GM18868 (cell line): ENCODE data around the gene SRMS.
A peak's percentile ranks its signal among the peaks of the same experiment; 100 is the strongest.
"Not testable (repeated sequence)": the region's sequence is repeated elsewhere in the genome, so short reads cannot be mapped to it uniquely, and the experiment has no call there.

Source experiments
- ATAC-seq: cut with Tn5 transposase; IDR thresholded peaks from one replicate; pipeline ENCODE4 v1.9.1; 2021; ENCODE audit warnings: mild to moderate bottlenecking, moderate library complexity; ENCODE audit not compliant: unreplicated experiment

Gene SRMS

DNA sequence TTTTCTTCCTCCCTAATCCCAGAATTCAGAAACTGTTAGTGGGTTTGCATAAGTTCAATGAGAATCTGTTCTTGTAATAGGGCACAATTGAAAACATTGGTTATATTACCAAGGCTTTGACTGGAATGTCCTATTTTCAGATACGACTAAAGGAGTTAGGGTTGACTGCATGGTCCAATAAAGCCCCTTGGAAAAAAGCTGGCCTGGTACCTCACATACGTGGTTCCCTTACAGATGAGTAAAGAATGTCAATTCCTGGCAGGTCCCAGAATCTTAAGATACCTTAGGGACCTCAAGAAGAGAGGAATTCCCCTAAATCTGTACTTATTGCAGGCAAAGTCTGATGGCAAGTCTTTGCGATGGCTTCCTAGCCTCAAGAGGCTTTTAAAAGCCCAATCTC, 22.4 kb downstream of the SRMS start:
- ATAC-seq = no peak

DNA sequence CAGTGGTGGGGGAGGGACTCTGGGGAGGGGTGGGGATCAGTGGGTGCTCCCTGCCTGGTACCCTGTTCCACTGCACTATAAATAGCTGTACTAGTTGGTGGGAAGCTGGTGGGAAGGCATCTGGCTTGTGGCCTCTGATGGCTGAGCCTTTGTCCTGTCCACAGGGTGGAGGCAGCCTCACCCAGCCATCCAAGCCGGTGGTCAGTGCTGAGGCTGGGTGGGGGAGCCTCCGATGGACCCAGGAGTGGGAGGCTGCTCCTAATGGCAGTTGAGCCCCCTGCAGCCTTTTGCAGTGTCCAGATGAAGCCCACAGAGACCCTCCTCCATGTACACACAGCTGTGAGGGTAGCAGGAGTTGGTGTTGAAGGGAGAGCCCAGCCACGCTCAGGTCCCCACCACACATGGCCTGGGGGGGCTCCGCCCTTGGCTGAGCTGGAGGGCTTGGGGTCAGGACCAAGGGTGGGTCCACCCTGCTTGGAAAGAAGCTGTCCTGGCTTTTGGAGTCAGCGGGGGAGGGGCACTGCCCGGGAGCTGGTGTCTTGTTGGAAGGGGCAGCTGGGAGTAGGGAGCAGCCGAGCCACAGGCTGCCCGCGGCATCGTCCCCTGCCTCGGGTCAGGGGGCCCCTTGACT, 24.5 kb downstream of the SRMS start:
- no peak for ATAC-seq

- ATAC-seq = no peak
Measured at GRCh38 chr20:63522091-63522868, 25.3 kb downstream of the SRMS start.

GRCh38 chr20:63521602-63522001, 25.9 kb downstream of the SRMS start:
- no peak for ATAC-seq

DNA sequence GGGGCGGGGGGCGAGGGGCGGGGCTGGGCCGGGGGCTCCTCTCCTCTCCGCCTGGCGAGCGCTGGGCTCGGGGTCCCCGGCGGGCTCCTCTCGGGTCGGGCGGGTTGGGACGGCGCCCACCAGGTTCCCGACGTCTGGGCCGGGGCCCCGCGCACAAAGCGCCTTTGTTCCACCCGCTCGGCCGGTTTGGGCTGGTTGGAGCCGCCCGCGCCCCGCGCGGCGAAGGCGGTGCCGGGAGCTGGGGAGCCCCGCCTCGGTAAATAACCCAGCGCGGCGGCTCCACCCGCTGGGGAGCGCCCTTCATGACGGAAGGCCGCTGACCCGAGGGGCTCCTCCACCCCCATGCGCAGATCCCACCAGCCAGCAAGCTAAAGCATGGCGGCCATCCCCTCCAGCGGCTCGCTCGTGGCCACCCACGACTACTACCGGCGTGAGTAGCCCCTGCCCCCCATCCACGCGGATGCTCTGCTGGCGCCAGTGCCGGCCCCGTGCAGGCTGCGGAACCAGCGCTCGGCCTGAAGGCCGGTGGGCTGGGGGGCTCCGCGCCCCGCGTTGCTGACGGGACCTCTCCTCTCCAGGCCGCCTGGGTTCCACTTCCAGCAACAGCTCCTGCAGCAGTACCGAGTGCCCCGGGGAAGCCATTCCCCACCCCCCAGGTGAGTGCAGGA, 26.5 kb downstream of the SRMS start:
- ATAC-seq = peak; percentile 46

GRCh38 chr20:63520504-63520933, 27.0 kb downstream of the SRMS start, which contains the start of gene PPDPF:
Gene PPDPF, plus strand, starts transcription at chr20:63520765. Its CDS starts 544 bp downstream, at chr20:63521309.
- ATAC-seq = peak; percentile 62

DNA sequence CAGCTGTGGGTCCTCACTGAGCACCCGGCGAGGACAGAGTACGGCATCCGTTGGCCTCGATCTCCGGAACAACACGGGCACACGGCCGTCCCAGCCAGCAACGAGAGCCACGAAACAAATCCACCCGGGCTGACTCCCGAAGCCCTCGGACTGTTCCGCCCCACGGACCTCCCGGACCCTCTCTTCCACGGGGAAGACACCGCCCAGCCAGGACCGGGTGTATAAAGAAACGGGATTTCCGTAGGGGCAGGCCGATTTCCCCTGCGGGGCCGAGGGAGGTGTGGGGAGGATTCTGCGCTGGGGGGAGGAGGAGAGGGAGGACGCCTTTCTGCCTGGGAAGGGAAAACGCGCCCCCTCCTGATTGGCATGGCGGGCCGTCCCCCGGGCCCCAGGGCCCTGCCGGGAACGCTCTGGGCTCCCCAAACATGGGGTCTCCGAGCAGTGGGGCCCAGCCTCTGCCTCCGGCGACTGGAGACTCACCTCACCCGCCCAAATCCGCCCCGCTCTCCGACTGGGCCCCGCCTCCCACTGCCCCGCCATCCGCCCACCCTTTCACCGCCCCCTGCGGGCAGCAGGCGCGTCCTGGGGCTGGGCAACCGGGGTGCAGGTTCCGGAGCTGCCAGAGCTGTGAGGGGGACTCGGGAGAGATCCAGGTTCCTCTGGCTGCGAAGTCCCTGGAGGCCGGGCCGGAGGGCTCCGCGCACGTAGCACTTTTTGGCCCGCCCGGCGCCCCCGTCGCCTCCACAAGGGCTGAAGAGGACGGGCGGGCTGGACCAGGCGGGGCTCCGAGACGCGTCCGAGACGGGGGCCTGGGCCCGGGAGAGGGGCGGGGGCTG, 27.7 kb downstream of the SRMS start:
- ATAC-seq = peak; percentile 43

DNA sequence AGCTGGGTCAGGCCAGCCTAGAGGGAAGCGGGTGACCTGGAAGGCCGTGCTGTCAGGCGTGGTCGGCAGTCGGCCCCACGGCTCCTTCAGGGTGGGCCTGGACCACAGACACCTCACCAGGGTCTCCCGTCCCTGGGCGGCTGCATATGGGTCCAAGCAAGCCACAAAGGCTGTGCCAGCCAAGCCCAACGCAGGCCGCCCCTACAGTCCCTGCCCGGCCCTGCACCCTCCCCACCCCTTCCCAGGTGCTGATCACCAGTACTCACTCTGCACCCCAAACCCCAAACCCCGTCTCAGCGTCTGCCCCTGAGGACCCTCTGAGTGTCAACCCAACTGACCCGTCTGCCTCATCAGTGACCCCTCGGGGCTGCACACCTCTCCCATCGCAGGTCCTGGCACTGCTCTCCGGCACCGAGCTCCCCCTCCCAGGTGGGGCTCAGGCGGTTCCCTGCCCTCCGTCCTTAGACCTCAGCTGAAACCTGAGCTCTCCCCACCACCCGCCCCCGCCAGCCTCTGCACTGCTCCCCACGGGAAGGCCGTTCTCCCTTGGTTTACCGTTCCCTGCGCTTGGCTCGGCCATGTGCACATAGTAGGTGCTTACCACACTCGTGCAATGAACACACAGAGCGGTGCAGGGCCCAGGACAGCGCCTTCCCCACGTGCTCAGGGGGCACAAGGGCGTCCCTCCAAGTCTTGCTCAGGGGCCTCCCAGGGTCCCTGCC, 28.4 kb downstream of the SRMS start:
- no peak for ATAC-seq

DNA sequence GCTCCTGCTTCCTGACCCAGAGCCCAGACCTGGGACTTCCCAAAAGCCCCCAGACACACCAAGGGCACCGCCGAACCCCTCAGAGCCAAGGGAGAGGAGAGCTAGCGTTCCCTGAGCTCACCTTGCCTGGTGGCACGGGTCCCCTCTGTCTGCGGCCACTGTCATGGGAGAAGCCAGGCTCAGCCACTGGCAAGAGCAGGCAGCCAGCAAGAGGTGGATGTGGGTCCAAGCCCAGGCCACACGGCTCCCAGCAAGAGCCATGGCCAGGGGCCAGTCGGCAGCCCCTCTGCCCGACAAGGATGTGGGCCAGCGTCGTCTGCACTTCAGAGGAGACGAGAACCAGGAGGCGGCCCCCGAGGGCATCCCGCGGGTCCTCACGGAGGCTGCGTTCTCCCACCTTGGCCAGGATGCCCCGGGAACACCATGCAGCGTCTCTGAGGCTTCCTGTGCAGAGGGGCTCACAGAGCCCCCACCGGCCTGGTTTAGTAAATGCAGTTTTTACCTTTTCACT, 29.1 kb downstream of the SRMS start:
- ATAC-seq = no peak

- ATAC-seq = no peak
Measured at GRCh38 chr20:63517376-63518309, 29.9 kb downstream of the SRMS start.

DNA sequence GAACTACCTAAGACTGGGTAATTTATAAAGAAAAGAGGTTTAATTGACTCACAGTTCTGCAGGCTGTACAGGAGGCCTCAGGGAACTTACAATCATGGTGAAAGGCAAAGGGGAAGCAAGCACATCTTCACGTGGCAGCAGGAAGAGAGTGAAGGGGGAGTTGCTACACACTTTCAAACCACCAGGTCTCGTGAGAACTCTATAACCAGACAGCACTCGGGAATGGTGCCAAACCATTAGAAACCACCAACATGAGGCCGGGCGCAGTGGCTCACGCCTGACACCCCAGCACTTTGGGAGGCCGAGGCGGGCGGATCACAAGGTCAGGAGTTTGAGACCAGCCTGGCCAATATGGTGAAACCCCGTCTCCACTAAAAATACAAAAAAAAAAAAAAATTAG, 33.0 kb downstream of the SRMS start:
- ATAC-seq = not testable (repeated sequence)

GRCh38 chr20:63513207-63513606, 34.3 kb downstream of the SRMS start:
- ATAC-seq = no peak

- no peak for ATAC-seq
Measured at GRCh38 chr20:63509088-63509564, 38.4 kb downstream of the SRMS start.

DNA sequence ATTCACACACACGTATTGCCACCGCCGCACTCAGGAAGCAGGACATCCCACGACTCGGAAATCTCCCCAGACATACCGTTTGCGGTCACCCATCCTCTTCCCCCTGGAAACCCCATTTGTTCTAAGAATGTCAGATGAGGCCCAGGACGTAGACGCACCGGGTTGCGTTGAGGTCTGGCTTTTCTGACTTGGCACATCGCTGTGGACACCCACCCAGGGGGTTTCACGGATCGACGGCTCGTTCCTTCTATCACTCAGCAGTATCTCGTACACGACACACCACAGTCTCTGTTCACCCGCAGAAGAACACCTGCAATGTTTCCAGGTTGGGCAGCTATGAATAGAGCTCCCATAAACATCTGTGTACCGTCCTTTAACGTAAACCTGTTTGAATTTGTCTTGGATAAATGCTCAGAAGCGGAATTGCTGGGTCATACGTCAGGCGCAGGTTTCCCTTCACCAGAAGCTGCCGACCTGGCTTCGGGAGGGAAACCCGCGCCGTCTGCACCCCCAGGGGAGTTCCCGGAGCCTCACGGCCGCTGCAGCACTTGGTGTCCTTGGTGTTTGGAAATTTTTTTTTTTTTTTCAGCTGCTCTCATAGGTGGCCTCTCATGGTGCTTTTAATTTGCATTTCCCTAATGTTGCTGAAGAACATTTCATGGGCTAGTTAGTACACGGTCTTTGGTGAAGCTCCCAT, 39.3 kb downstream of the SRMS start:
- ATAC-seq = no peak

DNA sequence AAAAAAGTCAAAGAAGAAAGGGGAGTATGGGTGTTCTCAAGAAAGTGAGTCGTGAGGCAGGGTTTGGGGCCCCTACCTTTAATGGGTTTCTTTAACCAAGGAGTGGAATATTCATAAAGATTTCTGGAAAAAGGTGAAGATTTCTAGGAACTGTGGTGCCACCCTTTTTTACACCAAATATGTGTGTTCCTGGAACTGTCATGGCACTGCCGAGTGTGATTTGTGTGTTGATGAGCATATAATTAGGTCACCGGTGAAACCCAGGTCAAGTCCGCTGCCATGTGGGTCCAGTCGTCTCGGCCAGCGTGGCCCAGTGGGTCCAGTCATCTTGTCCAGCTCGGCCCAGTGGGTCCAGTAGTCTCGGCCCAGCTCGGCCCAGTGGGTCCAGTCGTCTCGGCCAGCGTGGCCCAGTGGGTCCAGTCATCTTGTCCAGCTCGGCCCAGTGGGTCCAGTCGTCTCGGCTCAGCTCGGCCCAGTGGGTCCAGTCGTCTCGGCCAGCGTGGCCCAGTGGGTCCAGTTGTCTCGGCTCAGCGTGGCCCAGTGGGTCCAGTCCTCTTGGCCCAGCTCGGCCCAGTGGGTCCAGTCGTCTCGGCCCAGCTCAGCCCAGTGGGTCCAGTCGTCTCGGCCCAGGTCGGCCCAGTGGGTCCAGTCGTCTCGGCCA, 40.3 kb downstream of the SRMS start:
- ATAC-seq = no peak

DNA sequence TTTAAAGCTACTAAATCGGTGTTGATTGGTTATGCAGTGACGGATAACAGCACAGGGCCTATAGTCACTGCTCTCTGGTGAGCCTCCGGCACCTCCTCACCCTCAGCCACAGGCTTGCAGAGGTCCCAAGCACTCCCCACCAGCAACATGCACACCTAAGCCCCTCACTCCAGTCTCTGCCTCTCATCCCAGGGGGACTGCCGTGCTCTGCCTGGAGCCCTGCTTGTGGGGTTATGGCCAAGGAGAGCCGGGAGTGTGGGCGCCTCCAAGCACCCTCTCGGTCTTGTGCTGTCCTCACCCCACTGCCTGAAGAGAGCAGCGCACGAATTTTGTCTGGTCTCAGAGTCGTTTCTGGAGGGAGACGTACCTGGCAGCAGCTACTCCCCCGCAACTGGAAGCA, 41.8 kb downstream of the SRMS start:
- no peak for ATAC-seq

DNA sequence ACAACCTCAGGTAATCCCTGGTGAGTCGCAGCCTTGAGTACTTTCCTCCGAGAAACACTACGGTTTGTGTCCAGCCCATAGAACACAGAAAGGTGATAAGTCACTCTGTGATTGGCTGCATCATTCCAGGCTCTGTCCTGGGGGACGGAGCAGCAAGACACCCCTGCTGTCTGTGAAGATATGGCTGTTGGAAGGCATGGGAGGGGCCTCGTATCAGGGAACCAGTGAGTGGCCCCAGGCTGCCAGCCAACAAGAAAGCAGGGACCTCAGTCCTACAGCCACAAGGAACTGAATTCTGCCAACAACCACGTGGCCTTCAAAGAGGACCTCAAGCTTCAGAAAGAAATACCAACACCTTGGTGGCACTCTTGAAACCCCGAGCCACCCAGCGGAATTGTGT, 42.3 kb downstream of the SRMS start:
- no peak for ATAC-seq

DNA sequence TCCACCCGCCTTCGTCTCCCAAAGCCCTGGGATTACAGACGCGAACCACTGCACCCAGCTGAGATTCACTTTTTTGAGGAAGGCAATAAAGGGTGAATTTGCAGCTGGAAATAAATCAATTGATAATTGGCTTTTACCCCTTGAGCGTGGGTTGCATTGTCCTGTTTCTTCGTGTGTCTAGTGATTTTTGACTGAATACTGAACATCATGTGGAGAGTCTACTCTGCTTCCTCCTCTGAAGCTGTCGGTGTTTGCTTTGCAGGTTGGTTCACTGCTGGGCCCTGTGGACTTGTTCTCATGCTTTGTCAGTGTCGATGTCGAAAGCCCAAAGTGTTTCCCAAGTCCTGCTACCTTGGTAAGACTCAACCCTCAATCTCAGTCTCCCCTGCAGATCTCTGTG, 42.9 kb downstream of the SRMS start:
- no peak for ATAC-seq
